ENCODE results near the gene CASKIN1. TPM values are rescaled to one million over a fixed set of nuclear protein-coding genes. Genes with fewer than 3 reads are reported as not detected.

Gene CASKIN1
- total RNA-seq, 1 experiment from 2014 or later, result 7.9 TPM

- Histone ChIP-seq H4K8ac (replicated peaks; ENCODE audit: insufficient read length, low read depth, low read length) (no peak overlapping the region), H3K9me3 (ENCODE audit: control insufficient read depth, low read depth, low read length) (no peaks in the 10 kb centered on the region), H3T11ph (ENCODE audit: low read length) (no peak overlapping the region), H2BK20ac (ENCODE audit: low read depth, low read length, poor library complexity, severe bottlenecking) (no peak overlapping the region), H3K9ac (ENCODE audit: extremely low read depth, insufficient read length, low read length) (no peak overlapping the region), H4K20me1 (ENCODE audit: control insufficient read depth, insufficient read depth, insufficient read length) (no peaks in the 10 kb centered on the region), H4K5ac (ENCODE audit: insufficient read length, low read depth, low read length) (no peak overlapping the region), H3K27me3 (ENCODE audit: insufficient read depth, low read length) (no peaks in the 10 kb centered on the region), H4K91ac (ENCODE audit: insufficient read length, low read depth, low read length) (no peak overlapping the region), H3K56ac (ENCODE audit: insufficient read length, low read depth, low read length) (no peak overlapping the region), H2BK15ac (ENCODE audit: low read depth, low read length) (no peak overlapping the region), H3K27ac (ENCODE audit: insufficient read length, low read depth, low read length) (no peak overlapping the region), H3K18ac (ENCODE audit: insufficient read length, low read depth, low read length) (no peak overlapping the region), H3K4me2 (ENCODE audit: insufficient read depth, insufficient read length, low read length) (peak overlapping the region; percentile 56), H3K23me2 (ENCODE audit: insufficient read length, low read depth, low read length, poor library complexity, severe bottlenecking) (peaks cover 29% of the 10 kb centered on the region), H3K79me2 (ENCODE audit: insufficient read depth, low read length) (peaks cover 11% of the 10 kb centered on the region; the same call in 1 of the 2 replicates), H2BK5ac (ENCODE audit: insufficient read length, low read length) (no peak overlapping the region), H3K14ac (ENCODE audit: insufficient read depth, low read length) (no peak overlapping the region), H3K4ac (ENCODE audit: low read depth, low read length) (no peak overlapping the region), H3K79me1 (ENCODE audit: insufficient read depth, low read depth, low read length, poor library complexity, severe bottlenecking) (no peaks in the 10 kb centered on the region), H2AK5ac (ENCODE audit: insufficient read length, low read length) (no peak overlapping the region), H2BK12ac (ENCODE audit: insufficient read length, low read depth, low read length) (no peak overlapping the region), H3K4me1 (ENCODE audit: insufficient read depth, low read length) (peaks cover 3% of the 10 kb centered on the region; the same call in 1 of the 2 replicates), H3K23ac (ENCODE audit: insufficient read length, low read depth, low read length) (no peak overlapping the region), H2AFZ (ENCODE audit: low read length) (no peak overlapping the region), H2BK120ac (ENCODE audit: low read depth, low read length, poor library complexity, severe bottlenecking) (no peak overlapping the region)
- WGBS (ENCODE audit: extremely low coverage, insufficient read length, low lambda C conversion rate), result no CpG with 5 or more reads among the region's 18 CpGs
- TF ChIP-seq CTCF (conservative IDR thresholded peaks at IDR 0.05), result peak; percentile 11; the same call in 1 of the 3 replicates
- DNase-seq, result peak; percentile 89
- Mint-ChIP-seq H3K36me3 (ENCODE audit: insufficient read depth in 1 of 3, low read depth in 3 of 3) (peaks cover 26 to 43% (median 34%) of the 10 kb centered on the region in 3 experiments), H3K9me3 (peaks cover 0 to 9% of the 10 kb centered on the region in 2 experiments; a peak in 3 of 5 replicates), H3K4me3 (peak overlapping the region; percentile 97), H3K27me3 (ENCODE audit: low read depth) (peaks cover 14% of the 10 kb centered on the region), H3K27ac (peak overlapping the region in 2 of 3 experiments; percentile 82 to 96; a peak in 2 of 7 replicates), H3K4me1 (peaks cover 26 to 43% of the 10 kb centered on the region in 2 experiments)
These were observed 45.8 kb downstream of the CASKIN1 start for GRCh38 chr16:2150418-2151187.

All from H9 (cell line).